ENCODE results near the gene EGFR.

- TF ChIP-seq CTCF (IDR thresholded peaks at IDR 0.05) (no peak), EP300 (IDR thresholded peaks at IDR 0.05) (no peak), POLR2A (IDR thresholded peaks at IDR 0.05) (no peak)
Observed at GRCh38 chr7:55244006-55244745, 225.4 kb downstream of the EGFR start.

Data from sigmoid colon (tissue), 4 donors.